HG03439 (cell line): ENCODE measurements around the gene HMG20A.
A peak's percentile ranks its signal among the peaks of the same experiment; 100 is the strongest.

ENCODE experiments used
- ATAC-seq: cut with Tn5 transposase; IDR thresholded peaks from one replicate; pipeline ENCODE4 v1.9.1; 2021; ENCODE audit warnings: mild to moderate bottlenecking, moderate library complexity; ENCODE audit not compliant: unreplicated experiment

Gene HMG20A

GRCh38 chr15:77420610-77421369 lies at the start of gene HMG20A:
HMG20A (plus strand) TSS chr15:77420888; CDS start chr15:77458408, 37,520 bp downstream.
- ATAC-seq, result peak; percentile 51

GRCh38 chr15:77371850-77372563 lies 48.7 kb upstream of the HMG20A start:
- ATAC-seq, result no peak

GRCh38 chr15:77373441-77373840 lies 47.2 kb upstream of the HMG20A start:
- no peak for ATAC-seq

- no peak for ATAC-seq
Observed at GRCh38 chr15:77375133-77375532, 45.6 kb upstream of the HMG20A start.

- no peak for ATAC-seq
Observed at GRCh38 chr15:77376770-77377169, 43.9 kb upstream of the HMG20A start.

- no peak for ATAC-seq
Observed at GRCh38 chr15:77380033-77380432, 40.7 kb upstream of the HMG20A start.

- ATAC-seq, result no peak
Observed at GRCh38 chr15:77384086-77384485, 36.6 kb upstream of the HMG20A start.

- ATAC-seq, result no peak
Observed at GRCh38 chr15:77384589-77385359, 35.9 kb upstream of the HMG20A start.

GRCh38 chr15:77386626-77387025 lies 34.1 kb upstream of the HMG20A start:
- ATAC-seq, result no peak

- ATAC-seq, result no peak
Observed at GRCh38 chr15:77387365-77388105, 33.2 kb upstream of the HMG20A start.

GRCh38 chr15:77391372-77391951 lies 29.2 kb upstream of the HMG20A start:
- no peak for ATAC-seq

- no peak for ATAC-seq
Observed at GRCh38 chr15:77392762-77393470, 27.8 kb upstream of the HMG20A start.

GRCh38 chr15:77393471-77393840 lies 27.2 kb upstream of the HMG20A start:
- ATAC-seq, result no peak

GRCh38 chr15:77395013-77395774 lies 25.5 kb upstream of the HMG20A start:
- no peak for ATAC-seq

GRCh38 chr15:77396692-77397091 lies 24.0 kb upstream of the HMG20A start:
- no peak for ATAC-seq

- no peak for ATAC-seq
Observed at GRCh38 chr15:77398927-77399326, 21.8 kb upstream of the HMG20A start.

GRCh38 chr15:77400258-77400657 lies 20.4 kb upstream of the HMG20A start:
- ATAC-seq, result no peak

- no peak for ATAC-seq
Observed at GRCh38 chr15:77402740-77403379, 17.8 kb upstream of the HMG20A start.
